Gastroesophageal sphincter (tissue), 4 donors: ENCODE results near the gene NCLN. TPM values are rescaled to one million over a fixed set of nuclear protein-coding genes. Genes with fewer than 3 reads are reported as not detected.

Experiments used
- ATAC-seq: fragments of 150-250 bp; one replicate; pipeline ENCODE4 v1.9.1; 2016; ENCODE audit warnings: mild to moderate bottlenecking, moderate library complexity
- H3K27ac ChIP-seq, 4 donors: fragments of 200-600 bp; sonication (generic) in 3 of 4; 1 replicate in 3 of 4; 2 replicates in 1 of 4; pipeline ENCODE4 v1.5.1; 2016 to 2019
- H3K27me3 ChIP-seq: fragments of 200-600 bp; sonication (generic); one replicate; pipeline ENCODE4 v1.5.1; 2019
- H3K36me3 ChIP-seq, 2 donors: fragments of 200-600 bp; sonication (generic); one replicate each; pipeline ENCODE4 v1.5.1; 2019; ENCODE audit warnings: control low read depth in 1 of 2
- H3K4me1 ChIP-seq, 3 donors: fragments of 200-600 bp; sonication (generic); 1 replicate in 2 of 3; 2 replicates in 1 of 3; pipeline ENCODE4 v1.5.1; 2016 to 2019; ENCODE audit warnings: control low read depth in 2 of 3
- H3K4me3 ChIP-seq, 2 donors: fragments of 200-600 bp; sonication (generic); one replicate each; pipeline ENCODE4 v1.5.1; 2019; ENCODE audit warnings: mild to moderate bottlenecking in 1 of 2, moderate library complexity in 1 of 2
- H3K9me3 ChIP-seq, 3 donors: fragments of 200-600 bp; sonication (generic); one replicate each; pipeline ENCODE4 v1.5.1; 2017 to 2019; ENCODE audit warnings: control low read depth in 2 of 3
- EP300 ChIP-seq: sonication (generic); formaldehyde crosslinking; IDR thresholded peaks from one replicate; pipeline ENCODE4 v1.6.1; 2017; ENCODE audit warnings: antibody characterized with exemption, mild to moderate bottlenecking
- POLR2A ChIP-seq, 2 donors: fragments of 450-650 bp; IDR thresholded peaks; one replicate each; pipeline ENCODE4 v1.6.1; 2017; ENCODE audit warnings: antibody characterized with exemption in 2 of 2, mild to moderate bottlenecking in 2 of 2, moderate library complexity in 1 of 2
- POLR2AphosphoS5 ChIP-seq: sonication (generic); formaldehyde crosslinking; IDR thresholded peaks from one replicate; pipeline ENCODE4 v1.6.1; 2017; ENCODE audit warnings: antibody characterized with exemption
- WGBS, 2 donors: methylation state at CpG; one replicate each; pipeline ENCODE4 v1.1.5; 2018; ENCODE audit warnings: low coverage in 1 of 2; 5-methylcytosine and 5-hydroxymethylcytosine counted together
- total RNA-seq, 4 donors: library from RNA; depleted of rRNA; stranded (reverse); fragments of >200 nt; gene quantifications; one replicate each; pipeline ENCODE4 v1.1.0, GENCODE V29; 2016
- TF ChIP-seq, protein P1 (sequence below), 4 experiments: fragments of 200-600 bp in 2 of 4; fragments of 450-650 bp in 2 of 4; sonication (generic) in 1 of 4; IDR thresholded peaks; one replicate each; pipeline ENCODE4 v1.5.1; 2017 to 2019; ENCODE audit warnings: antibody characterized with exemption in 4 of 4, mild to moderate bottlenecking in 2 of 4, moderate library complexity in 2 of 4

Gene NCLN
- total RNA-seq, 4 donors from 2014 or later: 18.0 to 42.3 (median 29.2) TPM

GRCh38 chr19:3203805-3204645 is 18.3 kb downstream of the NCLN start:
- TF ChIP-seq, protein P1, sequence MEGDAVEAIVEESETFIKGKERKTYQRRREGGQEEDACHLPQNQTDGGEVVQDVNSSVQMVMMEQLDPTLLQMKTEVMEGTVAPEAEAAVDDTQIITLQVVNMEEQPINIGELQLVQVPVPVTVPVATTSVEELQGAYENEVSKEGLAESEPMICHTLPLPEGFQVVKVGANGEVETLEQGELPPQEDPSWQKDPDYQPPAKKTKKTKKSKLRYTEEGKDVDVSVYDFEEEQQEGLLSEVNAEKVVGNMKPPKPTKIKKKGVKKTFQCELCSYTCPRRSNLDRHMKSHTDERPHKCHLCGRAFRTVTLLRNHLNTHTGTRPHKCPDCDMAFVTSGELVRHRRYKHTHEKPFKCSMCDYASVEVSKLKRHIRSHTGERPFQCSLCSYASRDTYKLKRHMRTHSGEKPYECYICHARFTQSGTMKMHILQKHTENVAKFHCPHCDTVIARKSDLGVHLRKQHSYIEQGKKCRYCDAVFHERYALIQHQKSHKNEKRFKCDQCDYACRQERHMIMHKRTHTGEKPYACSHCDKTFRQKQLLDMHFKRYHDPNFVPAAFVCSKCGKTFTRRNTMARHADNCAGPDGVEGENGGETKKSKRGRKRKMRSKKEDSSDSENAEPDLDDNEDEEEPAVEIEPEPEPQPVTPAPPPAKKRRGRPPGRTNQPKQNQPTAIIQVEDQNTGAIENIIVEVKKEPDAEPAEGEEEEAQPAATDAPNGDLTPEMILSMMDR (IDR thresholded peaks at IDR 0.05): no peak
- TF ChIP-seq EP300: no peak
- TF ChIP-seq POLR2A (IDR thresholded peaks at IDR 0.05): no peak
- no peak for TF ChIP-seq POLR2AphosphoS5
- H3K27ac ChIP-seq: no peak overlapping the region
- H3K9me3 ChIP-seq: no peaks in the 10 kb centered on the region
- peaks cover 0 to 94% of the 10 kb centered on the region in 2 donors for H3K36me3 ChIP-seq
- no peaks in the 10 kb centered on the region for H3K4me1 ChIP-seq
- H3K4me3 ChIP-seq: no peak overlapping the region
- no CpG with 5 or more reads among the region's 43 CpGs for WGBS, 2 donors
- no peak for ATAC-seq
- H3K27me3 ChIP-seq: no peaks in the 10 kb centered on the region

DNA sequence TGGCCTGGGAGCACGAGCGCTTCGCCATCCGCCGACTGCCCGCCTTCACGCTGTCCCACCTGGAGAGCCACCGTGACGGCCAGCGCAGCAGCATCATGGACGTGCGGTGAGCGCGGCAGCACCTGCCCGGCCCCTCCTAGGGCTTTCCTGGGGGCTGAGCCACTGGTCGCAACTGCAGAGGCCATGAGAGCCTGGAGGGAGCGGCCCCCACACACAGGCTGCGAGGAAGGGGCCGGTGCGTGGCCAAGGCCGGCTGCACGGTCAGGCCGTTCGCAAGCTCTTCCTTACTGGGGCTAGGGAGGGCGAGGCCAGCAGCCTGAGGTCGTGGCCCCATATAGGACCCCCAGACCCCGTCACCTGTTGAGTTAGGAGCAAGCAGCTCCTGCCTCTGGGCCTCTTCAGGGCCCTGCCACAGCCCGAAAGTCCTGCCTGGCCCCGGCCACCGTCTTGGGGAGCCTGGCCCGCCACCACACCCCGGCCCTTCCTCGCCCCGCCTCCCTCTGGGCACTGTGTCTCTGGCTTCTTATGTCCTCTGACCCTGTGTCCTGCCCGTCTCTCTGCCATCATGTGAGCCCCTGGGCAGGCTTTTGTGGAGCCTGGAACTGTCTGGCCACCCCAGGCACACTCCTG is 19.0 kb downstream of the NCLN start:
- TF ChIP-seq, protein P1 (IDR thresholded peaks at IDR 0.05): no peak
- Histone ChIP-seq H3K4me1 (no peaks in the 10 kb centered on the region), H3K27me3 (no peaks in the 10 kb centered on the region), H3K4me3 (no peak overlapping the region), H3K27ac (no peak overlapping the region), H3K36me3 (peaks cover 0 to 92% of the 10 kb centered on the region in 2 donors), H3K9me3 (no peaks in the 10 kb centered on the region)
- ATAC-seq: no peak
- WGBS, 2 donors: 98 to 100% methylated on average over 1 to 7 of the region's 35 CpGs

GRCh38 chr19:3206216-3206953 is 20.7 kb downstream of the NCLN start:
- Histone ChIP-seq H3K4me1 (no peaks in the 10 kb centered on the region), H3K36me3 (peaks cover 0 to 76% of the 10 kb centered on the region in 2 donors), H3K4me3 (no peak overlapping the region), H3K27ac (no peak overlapping the region), H3K27me3 (no peaks in the 10 kb centered on the region), H3K9me3 (no peaks in the 10 kb centered on the region)
- ATAC-seq: no peak
- WGBS, 2 donors: 85 to 100% methylated on average over 5 to 7 of the region's 28 CpGs
- TF ChIP-seq POLR2A (IDR thresholded peaks at IDR 0.05): no peak
- no peak for TF ChIP-seq POLR2AphosphoS5
- TF ChIP-seq, protein P1 (IDR thresholded peaks at IDR 0.05): no peak

- WGBS, 2 donors: no CpG with 5 or more reads among the region's 43 CpGs
- no peak for ATAC-seq
- Histone ChIP-seq H3K4me3 (no peak overlapping the region), H3K27me3 (no peaks in the 10 kb centered on the region), H3K36me3 (peaks cover 0 to 64% of the 10 kb centered on the region in 2 donors), H3K4me1 (no peaks in the 10 kb centered on the region), H3K9me3 (no peaks in the 10 kb centered on the region), H3K27ac (no peak overlapping the region)
- TF ChIP-seq POLR2A (IDR thresholded peaks at IDR 0.05): no peak
- TF ChIP-seq POLR2AphosphoS5: no peak
- TF ChIP-seq, protein P1 (IDR thresholded peaks at IDR 0.05): no peak
- no peak for TF ChIP-seq EP300
These were observed 21.9 kb downstream of the NCLN start for GRCh38 chr19:3207461-3208242.
